ENCODE measurements around the gene BEND7. TPM values are rescaled to one million over a fixed set of nuclear protein-coding genes. Genes with fewer than 3 reads are reported as not detected.

BEND7 gene
- total and polyA plus RNA-seq, 9 of the 15 experiments (the other 6 are each of a cell fraction or from before 2014, with no cell fraction given), result 1.3 to 11.4 (median 5.2) TPM

- peak in 2 of 3 experiments; percentile 18 to 21; a peak in 2 of 6 replicates for TF ChIP-seq CTCF (IDR thresholded peaks at IDR 0.05 in 2 of 3, conservative IDR thresholded peaks at IDR 0.05 in 1 of 3; ENCODE audit: insufficient read depth in 2 of 3, low read depth in 1 of 3, low read length in 3 of 3)
- no peak for TF ChIP-seq HDAC1 (IDR thresholded peaks at IDR 0.05)
- no peak for TF ChIP-seq HNRNPLL (IDR thresholded peaks at IDR 0.05; ENCODE audit: low read depth, low read length, poor library complexity, severe bottlenecking)
- TF ChIP-seq CGGBP1 (CRISPR knock-in tag; IDR thresholded peaks at IDR 0.05), result no peak
- no peak for TF ChIP-seq TFAP4 (CRISPR knock-in tag; IDR thresholded peaks at IDR 0.05; ENCODE audit: borderline replicate concordance)
- TF ChIP-seq ZNF449 (CRISPR knock-in tag; IDR thresholded peaks at IDR 0.05), result no peak
- no peak for TF ChIP-seq VEZF1 (CRISPR knock-in tag; IDR thresholded peaks at IDR 0.05)
- no peak for TF ChIP-seq MLX (CRISPR knock-in tag; conservative IDR thresholded peaks at IDR 0.05)
- TF ChIP-seq ESRRA (IDR thresholded peaks at IDR 0.05; ENCODE audit: borderline replicate concordance, low read depth), result no peak
- no peak for TF ChIP-seq CC2D1A (IDR thresholded peaks at IDR 0.05)
- TF ChIP-seq ATF7 (IDR thresholded peaks at IDR 0.05), result no peak
- TF ChIP-seq IRF2 (CRISPR knock-in tag; IDR thresholded peaks at IDR 0.05), result no peak
Measured at GRCh38 chr10:13528875-13529713, at the start of gene BEND7 (continued).

Measured in K562 (cell line).